Neural progenitor cell (in vitro differentiated cells): ENCODE data around the gene GREM1.

Source experiments
- EZH2 ChIP-seq: fragments of 200-600 bp; sonication (generic); IDR thresholded peaks from 2 replicates; pipeline ENCODE4 v1.6.1; 2017; ENCODE audit warnings: antibody characterized with exemption, mild to moderate bottlenecking, moderate library complexity
- EZH2phosphoT487 ChIP-seq: fragments of 200-600 bp; sonication (generic); IDR thresholded peaks from 2 replicates; pipeline ENCODE4 v1.6.1; 2017; ENCODE audit warnings: antibody characterized with exemption
- TF ChIP-seq, protein P1 (sequence below): fragments of 200-600 bp; sonication (generic); IDR thresholded peaks from 2 replicates; pipeline ENCODE4 v1.5.1; 2017; ENCODE audit warnings: antibody characterized with exemption, mild to moderate bottlenecking

DNA sequence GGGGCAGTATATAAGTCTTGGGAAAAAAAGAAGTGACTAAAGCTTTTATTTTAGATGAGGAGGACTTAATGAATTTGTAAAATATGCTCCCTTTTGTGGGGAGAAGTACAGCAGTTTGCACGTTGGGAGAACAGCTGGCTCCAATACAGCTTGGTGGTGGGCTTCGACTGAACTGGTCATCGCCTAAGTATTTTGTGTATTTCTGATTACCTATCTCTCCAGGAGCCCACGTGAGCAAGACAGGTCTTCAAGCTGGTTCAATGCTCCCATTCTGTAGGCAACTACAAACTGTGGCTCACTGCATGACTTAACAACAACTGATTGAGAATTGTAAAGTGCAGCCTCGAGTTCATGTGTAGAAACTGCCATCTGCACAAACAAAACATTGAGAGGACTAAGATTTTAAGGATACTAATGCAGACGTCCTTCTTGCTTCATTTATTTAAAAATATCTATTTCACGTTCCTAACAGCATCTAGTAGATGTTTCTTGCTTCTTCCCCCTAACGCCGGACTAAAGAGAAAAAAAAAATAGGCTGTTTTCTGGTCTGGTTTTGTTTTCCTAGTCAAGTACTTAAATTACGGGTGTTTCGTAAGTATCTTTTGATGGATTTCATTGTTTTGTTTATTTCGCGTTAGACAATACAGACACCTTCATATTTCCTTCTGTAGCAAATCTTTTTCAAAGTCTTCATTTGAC lies 1.4 kb upstream of the GREM1 start:
- no peak for TF ChIP-seq EZH2phosphoT487
- TF ChIP-seq, protein P1, sequence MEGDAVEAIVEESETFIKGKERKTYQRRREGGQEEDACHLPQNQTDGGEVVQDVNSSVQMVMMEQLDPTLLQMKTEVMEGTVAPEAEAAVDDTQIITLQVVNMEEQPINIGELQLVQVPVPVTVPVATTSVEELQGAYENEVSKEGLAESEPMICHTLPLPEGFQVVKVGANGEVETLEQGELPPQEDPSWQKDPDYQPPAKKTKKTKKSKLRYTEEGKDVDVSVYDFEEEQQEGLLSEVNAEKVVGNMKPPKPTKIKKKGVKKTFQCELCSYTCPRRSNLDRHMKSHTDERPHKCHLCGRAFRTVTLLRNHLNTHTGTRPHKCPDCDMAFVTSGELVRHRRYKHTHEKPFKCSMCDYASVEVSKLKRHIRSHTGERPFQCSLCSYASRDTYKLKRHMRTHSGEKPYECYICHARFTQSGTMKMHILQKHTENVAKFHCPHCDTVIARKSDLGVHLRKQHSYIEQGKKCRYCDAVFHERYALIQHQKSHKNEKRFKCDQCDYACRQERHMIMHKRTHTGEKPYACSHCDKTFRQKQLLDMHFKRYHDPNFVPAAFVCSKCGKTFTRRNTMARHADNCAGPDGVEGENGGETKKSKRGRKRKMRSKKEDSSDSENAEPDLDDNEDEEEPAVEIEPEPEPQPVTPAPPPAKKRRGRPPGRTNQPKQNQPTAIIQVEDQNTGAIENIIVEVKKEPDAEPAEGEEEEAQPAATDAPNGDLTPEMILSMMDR: no peak
- no peak for TF ChIP-seq EZH2
